ENCODE measurements around the gene SHLD1. TPM values are rescaled to one million over a fixed set of nuclear protein-coding genes. Genes with fewer than 3 reads are reported as not detected.

SHLD1 gene
- total RNA-seq, 1 donor from 2014 or later, result 3.5 TPM

GRCh38 chr20:5731753-5732366, 18.3 kb upstream of the SHLD1 start:
- peaks cover 4% of the 10 kb centered on the region for H3K9me3 Mint-ChIP-seq (ENCODE audit: unreplicated experiment)
- TF ChIP-seq EZH2 (IDR thresholded peaks at IDR 0.05; ENCODE audit: insufficient read depth, low read length) (no peak), CTCF (IDR thresholded peaks at IDR 0.05; ENCODE audit: insufficient read depth, low read depth, low read length) (no peak)
- no peaks in the 10 kb centered on the region for H3K4me1 Mint-ChIP-seq (ENCODE audit: low read depth, unreplicated experiment)
- FAIRE-seq (no peak), DNase-seq (ENCODE audit: low read depth) (no peak)
- Histone ChIP-seq H3K9me3 (ENCODE audit: insufficient read depth, low read depth, low read length) (no peaks in the 10 kb centered on the region), H2AFZ (ENCODE audit: low read depth, low read length) (no peak overlapping the region), H3K9ac (ENCODE audit: low read length) (no peak overlapping the region), H3K36me3 (ENCODE audit: insufficient read depth, low read length) (no peaks in the 10 kb centered on the region), H3K27me3 (ENCODE audit: insufficient read depth, low read length) (no peaks in the 10 kb centered on the region), H3K27ac (ENCODE audit: low read depth, low read length) (no peak overlapping the region), H3K79me2 (ENCODE audit: insufficient read depth, low read length) (no peaks in the 10 kb centered on the region), H3K4me1 (ENCODE audit: insufficient read depth, low read length) (no peaks in the 10 kb centered on the region), H4K20me1 (ENCODE audit: insufficient read depth, low read length) (no peaks in the 10 kb centered on the region), H3K4me2 (ENCODE audit: low read length) (no peak overlapping the region), H3K4me3 (ENCODE audit: insufficient read depth, low read depth, low read length) (no peak overlapping the region)
- H3K36me3 Mint-ChIP-seq (ENCODE audit: low read depth, unreplicated experiment), result no peaks in the 10 kb centered on the region
- H3K27me3 Mint-ChIP-seq (ENCODE audit: low read depth, unreplicated experiment), result peaks cover 12% of the 10 kb centered on the region
- no peak overlapping the region for H3K4me3 Mint-ChIP-seq (ENCODE audit: unreplicated experiment)
- H3K27ac Mint-ChIP-seq (ENCODE audit: unreplicated experiment), result no peak overlapping the region

- Histone ChIP-seq H3K9me3 (ENCODE audit: insufficient read depth, low read depth, low read length) (no peaks in the 10 kb centered on the region), H3K36me3 (ENCODE audit: insufficient read depth, low read length) (no peaks in the 10 kb centered on the region), H2AFZ (ENCODE audit: low read depth, low read length) (no peak overlapping the region), H3K27me3 (ENCODE audit: insufficient read depth, low read length) (no peaks in the 10 kb centered on the region), H3K79me2 (ENCODE audit: insufficient read depth, low read length) (no peaks in the 10 kb centered on the region), H3K4me3 (ENCODE audit: insufficient read depth, low read depth, low read length) (no peak overlapping the region), H3K4me1 (ENCODE audit: insufficient read depth, low read length) (peaks cover 4% of the 10 kb centered on the region), H3K27ac (ENCODE audit: low read depth, low read length) (no peak overlapping the region), H3K4me2 (ENCODE audit: low read length) (no peak overlapping the region), H3K9ac (ENCODE audit: low read length) (no peak overlapping the region), H4K20me1 (ENCODE audit: insufficient read depth, low read length) (no peaks in the 10 kb centered on the region)
- TF ChIP-seq EZH2 (IDR thresholded peaks at IDR 0.05; ENCODE audit: insufficient read depth, low read length), result no peak
- no peak for TF ChIP-seq CTCF (IDR thresholded peaks at IDR 0.05; ENCODE audit: insufficient read depth, low read depth, low read length)
- FAIRE-seq (no peak), DNase-seq (ENCODE audit: low read depth) (no peak)
- no peaks in the 10 kb centered on the region for H3K36me3 Mint-ChIP-seq (ENCODE audit: low read depth, unreplicated experiment)
- H3K9me3 Mint-ChIP-seq (ENCODE audit: unreplicated experiment), result peaks cover 2% of the 10 kb centered on the region
- H3K27ac Mint-ChIP-seq (ENCODE audit: unreplicated experiment), result no peak overlapping the region
- no peak overlapping the region for H3K4me3 Mint-ChIP-seq (ENCODE audit: unreplicated experiment)
- H3K27me3 Mint-ChIP-seq (ENCODE audit: low read depth, unreplicated experiment), result peaks cover 12% of the 10 kb centered on the region
- H3K4me1 Mint-ChIP-seq (ENCODE audit: low read depth, unreplicated experiment), result peaks cover 4% of the 10 kb centered on the region
These were observed 15.6 kb upstream of the SHLD1 start for GRCh38 chr20:5734602-5735001.

GRCh38 chr20:5735845-5736510, 14.2 kb upstream of the SHLD1 start:
- no peak for DNase-seq (ENCODE audit: low read depth)

More at GRCh38 chr20:5735845-5736510, 14.2 kb upstream of the SHLD1 start:
- H2AFZ ChIP-seq (ENCODE audit: low read depth, low read length), result no peak overlapping the region
- no peak overlapping the region for H3K4me3 ChIP-seq (ENCODE audit: insufficient read depth, low read depth, low read length)
- Mint-ChIP-seq H3K36me3 (ENCODE audit: low read depth, unreplicated experiment) (no peaks in the 10 kb centered on the region), H3K4me1 (ENCODE audit: low read depth, unreplicated experiment) (peaks cover 4% of the 10 kb centered on the region), H3K4me3 (ENCODE audit: unreplicated experiment) (no peak overlapping the region), H3K27ac (ENCODE audit: unreplicated experiment) (no peak overlapping the region), H3K27me3 (ENCODE audit: low read depth, unreplicated experiment) (peaks cover 12% of the 10 kb centered on the region), H3K9me3 (ENCODE audit: unreplicated experiment) (peaks cover 2% of the 10 kb centered on the region)
- no peak overlapping the region for H3K9ac ChIP-seq (ENCODE audit: low read length)
- FAIRE-seq, result no peak
- no peak overlapping the region for H3K27ac ChIP-seq (ENCODE audit: low read depth, low read length)
- H3K27me3 ChIP-seq (ENCODE audit: insufficient read depth, low read length), result no peaks in the 10 kb centered on the region
- no peaks in the 10 kb centered on the region for H3K9me3 ChIP-seq (ENCODE audit: insufficient read depth, low read depth, low read length)
- no peaks in the 10 kb centered on the region for H3K36me3 ChIP-seq (ENCODE audit: insufficient read depth, low read length)
- H3K4me2 ChIP-seq (ENCODE audit: low read length), result no peak overlapping the region
- TF ChIP-seq EZH2 (IDR thresholded peaks at IDR 0.05; ENCODE audit: insufficient read depth, low read length), result no peak
- no peak for TF ChIP-seq CTCF (IDR thresholded peaks at IDR 0.05; ENCODE audit: insufficient read depth, low read depth, low read length)
- peaks cover 4% of the 10 kb centered on the region for H3K4me1 ChIP-seq (ENCODE audit: insufficient read depth, low read length)
- no peaks in the 10 kb centered on the region for H4K20me1 ChIP-seq (ENCODE audit: insufficient read depth, low read length)
- no peaks in the 10 kb centered on the region for H3K79me2 ChIP-seq (ENCODE audit: insufficient read depth, low read length)
